Fibroblast of mammary gland (primary cell): ENCODE data around the gene ATP6V1B1.

Experiments
- DNase-seq: peaks from one replicate; pipeline ENCODE4 v3.0.0-alpha.2; 2010; ENCODE audit warnings: low read depth
- H3K4me3 ChIP-seq: 2 replicates; pipeline ENCODE4 v1.5.1; 2011; ENCODE audit warnings: low read depth, mild to moderate bottlenecking, low read length, moderate library complexity; ENCODE audit not compliant: control insufficient read depth
- TF ChIP-seq, protein P1 (sequence below): conservative IDR thresholded peaks from 2 replicates; pipeline ENCODE4 v1.5.1; 2011; ENCODE audit warnings: low read depth, low read length, inconsistent platforms; ENCODE audit not compliant: control insufficient read depth, insufficient read depth

The ATP6V1B1 gene

DNA sequence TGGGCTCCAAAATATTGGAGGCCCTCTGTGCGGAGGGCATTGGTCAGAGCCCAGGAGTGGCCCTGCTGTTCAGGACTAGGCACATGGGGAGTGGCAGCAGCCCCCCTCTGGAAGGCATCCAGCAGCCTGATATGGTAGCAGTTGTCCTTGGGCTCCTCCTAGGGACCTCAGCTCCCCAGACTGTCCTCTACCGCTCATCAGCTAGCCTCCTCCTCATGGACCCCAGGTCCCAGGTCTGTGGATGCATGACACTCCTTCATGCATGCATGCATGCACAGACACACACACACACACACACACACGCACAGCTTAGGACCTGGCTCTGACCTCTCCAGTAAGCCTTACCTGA lies 15.4 kb upstream of the ATP6V1B1 start:
- TF ChIP-seq, protein P1, sequence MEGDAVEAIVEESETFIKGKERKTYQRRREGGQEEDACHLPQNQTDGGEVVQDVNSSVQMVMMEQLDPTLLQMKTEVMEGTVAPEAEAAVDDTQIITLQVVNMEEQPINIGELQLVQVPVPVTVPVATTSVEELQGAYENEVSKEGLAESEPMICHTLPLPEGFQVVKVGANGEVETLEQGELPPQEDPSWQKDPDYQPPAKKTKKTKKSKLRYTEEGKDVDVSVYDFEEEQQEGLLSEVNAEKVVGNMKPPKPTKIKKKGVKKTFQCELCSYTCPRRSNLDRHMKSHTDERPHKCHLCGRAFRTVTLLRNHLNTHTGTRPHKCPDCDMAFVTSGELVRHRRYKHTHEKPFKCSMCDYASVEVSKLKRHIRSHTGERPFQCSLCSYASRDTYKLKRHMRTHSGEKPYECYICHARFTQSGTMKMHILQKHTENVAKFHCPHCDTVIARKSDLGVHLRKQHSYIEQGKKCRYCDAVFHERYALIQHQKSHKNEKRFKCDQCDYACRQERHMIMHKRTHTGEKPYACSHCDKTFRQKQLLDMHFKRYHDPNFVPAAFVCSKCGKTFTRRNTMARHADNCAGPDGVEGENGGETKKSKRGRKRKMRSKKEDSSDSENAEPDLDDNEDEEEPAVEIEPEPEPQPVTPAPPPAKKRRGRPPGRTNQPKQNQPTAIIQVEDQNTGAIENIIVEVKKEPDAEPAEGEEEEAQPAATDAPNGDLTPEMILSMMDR, result no peak
- H3K4me3 ChIP-seq, result no peak overlapping the region

DNA sequence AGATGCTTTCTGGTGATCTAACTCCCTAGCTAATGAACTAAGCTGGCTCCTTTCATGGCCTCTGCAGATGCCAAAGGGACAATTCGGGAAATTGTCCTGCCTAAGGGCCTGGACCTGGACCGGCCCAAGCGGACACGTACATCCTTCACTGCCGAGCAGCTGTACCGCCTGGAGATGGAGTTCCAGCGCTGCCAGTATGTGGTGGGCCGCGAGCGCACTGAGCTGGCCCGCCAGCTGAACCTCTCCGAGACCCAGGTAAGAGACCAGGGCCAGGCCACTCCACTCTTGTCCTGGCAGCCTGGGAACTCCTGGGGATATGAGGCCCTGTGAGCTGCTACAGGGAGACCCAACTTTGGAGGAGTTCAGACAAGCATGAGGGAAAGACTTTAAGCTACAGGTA lies 14.7 kb upstream of the ATP6V1B1 start:
- no peak for DNase-seq
- TF ChIP-seq, protein P1, result no peak
- no peak overlapping the region for H3K4me3 ChIP-seq

More for the DNA sequence above, 15.4 kb upstream of the ATP6V1B1 start:
- no peak for DNase-seq

DNA sequence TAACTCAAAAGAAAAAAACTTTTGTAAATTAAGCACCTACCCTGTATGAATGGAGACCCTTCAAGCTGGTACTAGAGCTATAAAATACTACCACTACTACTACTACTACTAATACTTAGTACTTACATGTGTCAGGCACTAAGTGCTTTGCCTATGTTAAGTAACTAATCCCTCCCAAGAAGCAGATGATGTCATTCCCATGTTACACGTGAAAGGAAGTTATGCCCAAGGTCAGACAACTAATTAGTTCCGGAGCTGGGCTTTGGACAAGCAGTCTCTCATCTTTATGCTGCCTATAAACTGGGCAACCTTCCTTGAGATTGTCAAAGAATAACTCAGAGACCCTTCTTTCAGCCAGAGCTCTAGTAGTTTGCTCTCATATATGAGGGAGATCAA lies 13.9 kb upstream of the ATP6V1B1 start:
- DNase-seq, result peak; percentile 10
- no peak overlapping the region for H3K4me3 ChIP-seq
- TF ChIP-seq, protein P1, result no peak

DNA sequence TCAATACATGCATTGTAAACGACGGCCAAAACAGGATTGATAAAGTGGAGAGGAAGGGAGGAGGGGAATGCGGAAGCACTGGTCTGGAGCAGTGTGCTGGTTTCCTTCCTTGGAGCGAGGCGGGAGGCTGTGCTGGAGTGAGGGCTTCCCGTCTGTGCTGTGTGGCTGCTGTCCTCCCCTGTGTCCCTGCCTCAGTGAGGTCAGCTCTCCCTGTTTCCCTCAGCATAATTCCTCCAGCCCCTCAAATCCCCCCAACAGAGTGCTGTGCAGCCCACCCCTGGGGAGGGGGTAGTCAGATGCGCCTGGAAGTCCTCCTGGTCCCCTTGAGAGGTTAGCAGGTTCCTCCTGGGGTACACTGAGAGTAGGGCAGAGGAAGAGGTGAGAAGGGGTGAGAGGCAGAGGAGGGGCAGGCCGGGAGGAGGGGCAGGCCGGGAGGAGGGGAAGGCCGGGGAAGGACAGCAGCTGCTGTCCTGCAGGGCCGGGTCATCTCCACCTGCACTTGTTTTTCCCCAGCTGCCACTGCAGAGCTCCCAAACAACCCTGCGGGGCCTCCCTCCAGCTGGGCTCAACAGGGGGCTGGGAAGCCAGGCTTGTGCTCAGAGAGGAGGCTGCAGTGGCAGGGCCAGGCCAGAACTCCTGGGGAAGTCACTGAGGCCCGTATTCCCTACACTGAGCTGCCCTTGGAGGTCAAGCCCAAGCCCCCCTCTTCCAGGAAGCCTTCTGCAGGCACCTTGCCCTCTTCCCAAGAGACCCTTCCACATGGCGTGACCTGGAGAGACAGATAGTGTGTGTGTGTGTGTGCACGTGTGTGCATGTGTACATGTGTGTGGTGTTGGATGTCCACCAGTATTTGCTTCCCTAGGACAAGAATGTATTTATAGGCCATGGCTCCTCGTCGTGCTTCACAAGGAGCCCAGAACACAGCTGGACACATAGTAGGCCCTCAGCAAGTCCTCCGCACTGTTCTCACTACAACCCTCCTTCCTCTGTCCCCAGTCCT lies 13.2 kb upstream of the ATP6V1B1 start:
- DNase-seq, result no peak
- no peak overlapping the region for H3K4me3 ChIP-seq
- TF ChIP-seq, protein P1, result no peak

DNA sequence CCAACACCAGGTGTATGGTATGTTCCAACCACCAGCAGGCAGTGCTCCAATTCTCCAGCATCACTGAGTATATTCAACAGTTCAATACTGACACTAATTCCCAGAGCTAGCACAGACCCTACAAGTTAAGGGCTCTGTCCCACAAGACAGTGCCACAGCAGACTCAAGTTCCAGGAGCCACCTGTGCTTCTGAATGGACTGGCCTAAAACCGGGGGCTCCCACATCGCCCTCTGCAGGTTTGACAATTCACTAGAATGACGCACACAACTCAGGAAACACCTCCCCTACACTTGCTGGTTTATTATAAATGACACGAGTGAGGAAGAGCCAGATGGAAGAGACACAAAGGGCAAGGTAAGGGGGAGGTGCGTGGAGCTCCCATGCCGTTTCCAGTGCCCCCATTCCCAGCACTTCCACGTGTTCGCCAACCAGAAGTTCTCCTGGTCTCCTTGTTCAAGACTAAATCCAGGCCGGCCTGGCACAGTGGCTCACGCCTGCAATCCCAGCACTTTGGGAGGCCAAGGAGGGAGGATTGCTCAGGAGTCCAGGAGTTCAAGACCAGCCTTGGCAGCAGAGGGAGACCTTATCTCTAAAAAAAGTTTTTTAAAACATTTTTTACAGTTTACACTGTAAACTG lies 12.2 kb upstream of the ATP6V1B1 start:
- no peak for DNase-seq
- H3K4me3 ChIP-seq, result no peak overlapping the region
- TF ChIP-seq, protein P1, result peak; percentile 17

DNA sequence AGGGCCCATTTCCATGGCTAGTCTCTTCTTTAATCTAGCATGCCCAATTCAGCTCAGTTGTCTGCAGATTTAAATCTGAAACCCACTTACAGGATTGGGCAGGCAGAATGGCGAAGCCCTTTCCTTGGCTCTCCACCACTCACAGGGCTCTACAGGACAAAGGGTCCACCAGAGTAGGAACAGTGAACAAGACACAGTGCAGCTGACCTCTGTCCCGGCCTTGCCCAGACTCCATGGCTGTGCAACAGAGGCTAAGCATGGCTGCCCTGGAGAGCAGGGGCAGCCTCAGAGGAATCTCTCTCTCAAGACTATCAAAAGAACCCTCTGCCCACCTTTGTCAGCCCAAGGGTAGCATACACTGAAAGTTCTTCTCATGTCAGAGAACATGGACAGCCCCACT lies 9.7 kb upstream of the ATP6V1B1 start:
- TF ChIP-seq, protein P1, result no peak
- no peak overlapping the region for H3K4me3 ChIP-seq
- DNase-seq, result no peak
